PC-9 (cell line): ENCODE results near the gene CCR6. TPM values are rescaled to one million over a fixed set of nuclear protein-coding genes. Genes with fewer than 3 reads are reported as not detected.

Source experiments
- BruUV-seq: library from RNA; stranded (reverse); fragments of 400-500 nt; replicated peaks from 2 replicates; lab custom pipeline; 2021; lab: Mats Ljungman, UMichigan
- CTCF ChIA-PET: fragments of 300-600 bp; sonication (Branson Sonifier 250); formaldehyde crosslinking; loops from one replicate; lab custom pipeline; 2022; ENCODE audit warnings: antibody characterized with exemption; lab: Charles Lee
- POLR2A ChIA-PET: fragments of 300-600 bp; sonication (Branson Sonifier 250); formaldehyde crosslinking; loops from one replicate; lab custom pipeline; 2022; ENCODE audit warnings: antibody characterized with exemption; ENCODE audit not compliant: unreplicated experiment; lab: Charles Lee
- DNase-seq, 2 experiments: peaks; one replicate each; pipeline versions ENCODE4 v3.0.0 to v3.0.0-alpha.2; 2015 to 2022; ENCODE audit warnings: mixed read lengths in 1 of 2
- H2AFZ ChIP-seq: fragments of 200-600 bp; sonication (generic); 2 replicates; pipeline ENCODE4 v1.8.1; 2017; ENCODE audit warnings: antibody characterized with exemption
- H3F3A ChIP-seq: fragments of 200-600 bp; sonication (generic); 2 replicates; pipeline ENCODE4 v1.8.1; 2017; ENCODE audit warnings: antibody characterized with exemption, mild to moderate bottlenecking, low read depth; ENCODE audit not compliant: insufficient read depth
- H3K27ac ChIP-seq: fragments of 200-600 bp; sonication (generic); 2 replicates; pipeline ENCODE4 v1.6.1; 2016; ENCODE audit warnings: mixed run types
- H3K27me3 ChIP-seq: fragments of 200-600 bp; sonication (generic); 2 replicates; pipeline ENCODE4 v1.6.1; 2016; ENCODE audit warnings: low read depth, mixed run types; ENCODE audit not compliant: insufficient read depth
- H3K36me3 ChIP-seq: fragments of 200-600 bp; sonication (generic); 2 replicates; pipeline ENCODE4 v1.6.1; 2016; ENCODE audit warnings: low read depth, mixed run types
- H3K4me1 ChIP-seq: fragments of 200-600 bp; sonication (generic); replicated peaks from 2 replicates; pipeline ENCODE4 v1.6.1; 2016; ENCODE audit warnings: mixed run types; ENCODE audit not compliant: insufficient read depth
- H3K4me2 ChIP-seq: fragments of 200-600 bp; sonication (generic); 2 replicates; pipeline ENCODE4 v1.6.1; 2017; ENCODE audit warnings: mixed run types
- H3K4me3 ChIP-seq: fragments of 200-600 bp; sonication (generic); 2 replicates; pipeline ENCODE4 v1.6.1; 2016; ENCODE audit warnings: mixed run types
- H3K79me2 ChIP-seq: fragments of 200-600 bp; sonication (generic); 2 replicates; pipeline ENCODE4 v1.6.1; 2017; ENCODE audit warnings: low read depth, mixed run types
- H3K9me2 ChIP-seq: fragments of 200-600 bp; sonication (generic); 2 replicates; pipeline ENCODE4 v1.8.1; 2017; ENCODE audit warnings: mild to moderate bottlenecking; ENCODE audit not compliant: insufficient read depth
- H3K9me3 ChIP-seq: fragments of 200-600 bp; sonication (generic); 2 replicates; pipeline ENCODE4 v1.8.1; 2016; ENCODE audit warnings: low read depth; ENCODE audit not compliant: insufficient read depth
- H4K20me1 ChIP-seq: fragments of 200-600 bp; sonication (generic); 2 replicates; pipeline ENCODE4 v1.8.1; 2017; ENCODE audit not compliant: insufficient read depth
- EZH2 ChIP-seq: fragments of 200-600 bp; sonication (generic); IDR thresholded peaks from 2 replicates; pipeline ENCODE4 v1.8.0; 2017; ENCODE audit warnings: antibody characterized with exemption, low read depth
- intact Hi-C: fragments of 100-400 bp; cut with micrococcal nuclease; formaldehyde crosslinking; loops from one replicate; pipeline ENCODE4 v1.10.0; 2022; ENCODE audit not compliant: unreplicated experiment
- total RNA-seq: library from RNA; stranded (reverse); gene quantifications from 2 replicates; pipeline ENCODE4 v1.2.3, GENCODE V29; 2021
- TF ChIP-seq, protein P1 (sequence below): fragments of 200-600 bp; sonication (generic); conservative IDR thresholded peaks from 2 replicates; pipeline ENCODE4 v1.6.1; 2017; ENCODE audit warnings: mixed run types, antibody characterized with exemption, mild to moderate bottlenecking, moderate library complexity

Gene CCR6
- total RNA-seq, 1 experiment from 2014 or later: not detected

DNA sequence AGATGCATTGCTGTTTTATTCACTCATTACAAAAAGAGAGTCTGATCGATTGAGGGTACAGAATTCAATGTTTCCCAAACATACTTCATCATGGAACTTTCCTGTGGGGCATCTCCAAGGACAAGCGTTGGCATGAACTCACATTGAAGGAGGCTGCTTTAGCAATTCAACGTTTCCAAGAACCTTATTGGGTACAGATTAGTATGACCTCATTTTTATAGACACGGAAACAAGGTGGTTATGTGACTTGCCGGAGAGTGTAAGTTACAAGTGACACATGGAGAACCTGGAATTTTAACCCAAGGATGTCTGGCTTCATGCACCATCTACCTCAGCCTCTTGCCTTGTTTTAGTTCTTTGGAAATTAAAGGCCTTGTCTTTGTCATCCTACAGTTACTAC is 26.1 kb downstream of the CCR6 start:
- DNase-seq: no peak
- BruUV-seq: no TSS peak

DNA sequence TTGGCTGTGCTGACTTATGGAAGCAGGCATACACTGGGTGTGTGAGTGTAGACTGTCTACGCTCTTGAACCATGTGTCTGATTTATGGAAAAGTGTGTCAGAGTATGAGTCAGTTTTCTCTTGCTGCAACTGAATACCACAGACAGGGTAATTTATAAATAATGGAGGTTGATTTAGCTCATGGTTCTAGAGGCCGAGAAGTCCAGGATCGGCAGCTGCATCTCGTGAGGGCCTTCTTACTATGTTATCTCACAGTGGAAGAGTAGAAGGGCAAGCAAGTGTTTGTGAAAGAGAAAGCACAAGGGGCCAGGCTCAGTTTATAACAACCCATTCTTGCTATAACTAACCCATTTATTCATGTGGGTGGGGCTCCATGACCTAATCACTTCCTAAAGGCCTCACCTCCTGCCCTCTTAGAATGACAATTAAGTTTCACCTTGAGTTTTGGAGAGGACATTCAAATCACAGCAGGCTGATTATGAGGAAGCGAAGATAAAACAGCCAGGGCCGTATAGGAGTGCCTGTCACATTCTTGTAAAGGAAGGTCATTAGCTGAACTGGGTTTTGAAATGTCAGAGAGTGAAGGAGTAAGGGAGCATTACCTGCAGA is 28.1 kb downstream of the CCR6 start:
- intact Hi-C loops: no loop called here
- no TSS peak for BruUV-seq
- DNase-seq: no peak
- H3K9me2 ChIP-seq: no peaks in the 10 kb centered on the region
- H3K27ac ChIP-seq: no peak overlapping the region
- no peaks in the 10 kb centered on the region for H3K4me1 ChIP-seq
- H3K4me2 ChIP-seq: no peak overlapping the region
- no peaks in the 10 kb centered on the region for H3K9me3 ChIP-seq
- POLR2A ChIA-PET: no interaction called here
- no peak overlapping the region for H3K4me3 ChIP-seq
- H2AFZ ChIP-seq: no peak overlapping the region
- H3K79me2 ChIP-seq: no peaks in the 10 kb centered on the region
- no peaks in the 10 kb centered on the region for H4K20me1 ChIP-seq
- CTCF ChIA-PET: no interaction called here
- TF ChIP-seq EZH2: no peak
- TF ChIP-seq, protein P1, sequence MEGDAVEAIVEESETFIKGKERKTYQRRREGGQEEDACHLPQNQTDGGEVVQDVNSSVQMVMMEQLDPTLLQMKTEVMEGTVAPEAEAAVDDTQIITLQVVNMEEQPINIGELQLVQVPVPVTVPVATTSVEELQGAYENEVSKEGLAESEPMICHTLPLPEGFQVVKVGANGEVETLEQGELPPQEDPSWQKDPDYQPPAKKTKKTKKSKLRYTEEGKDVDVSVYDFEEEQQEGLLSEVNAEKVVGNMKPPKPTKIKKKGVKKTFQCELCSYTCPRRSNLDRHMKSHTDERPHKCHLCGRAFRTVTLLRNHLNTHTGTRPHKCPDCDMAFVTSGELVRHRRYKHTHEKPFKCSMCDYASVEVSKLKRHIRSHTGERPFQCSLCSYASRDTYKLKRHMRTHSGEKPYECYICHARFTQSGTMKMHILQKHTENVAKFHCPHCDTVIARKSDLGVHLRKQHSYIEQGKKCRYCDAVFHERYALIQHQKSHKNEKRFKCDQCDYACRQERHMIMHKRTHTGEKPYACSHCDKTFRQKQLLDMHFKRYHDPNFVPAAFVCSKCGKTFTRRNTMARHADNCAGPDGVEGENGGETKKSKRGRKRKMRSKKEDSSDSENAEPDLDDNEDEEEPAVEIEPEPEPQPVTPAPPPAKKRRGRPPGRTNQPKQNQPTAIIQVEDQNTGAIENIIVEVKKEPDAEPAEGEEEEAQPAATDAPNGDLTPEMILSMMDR: no peak
- peaks cover 96% of the 10 kb centered on the region for H3K27me3 ChIP-seq
- H3K36me3 ChIP-seq: no peaks in the 10 kb centered on the region
- no peaks in the 10 kb centered on the region for H3F3A ChIP-seq

More for the DNA sequence above, 26.1 kb downstream of the CCR6 start:
- Histone ChIP-seq H3K4me2 (no peak overlapping the region), H3K27ac (no peak overlapping the region), H3K9me2 (no peaks in the 10 kb centered on the region), H3K9me3 (no peaks in the 10 kb centered on the region), H4K20me1 (no peaks in the 10 kb centered on the region), H3K27me3 (peaks cover 94% of the 10 kb centered on the region), H3K36me3 (no peaks in the 10 kb centered on the region), H3F3A (no peaks in the 10 kb centered on the region), H3K4me3 (no peak overlapping the region), H2AFZ (no peak overlapping the region), H3K4me1 (no peaks in the 10 kb centered on the region), H3K79me2 (no peaks in the 10 kb centered on the region)
- intact Hi-C loops: no loop called here
- POLR2A ChIA-PET: no interaction called here
- CTCF ChIA-PET: no interaction called here
- no peak for TF ChIP-seq EZH2
- TF ChIP-seq, protein P1: no peak

DNA sequence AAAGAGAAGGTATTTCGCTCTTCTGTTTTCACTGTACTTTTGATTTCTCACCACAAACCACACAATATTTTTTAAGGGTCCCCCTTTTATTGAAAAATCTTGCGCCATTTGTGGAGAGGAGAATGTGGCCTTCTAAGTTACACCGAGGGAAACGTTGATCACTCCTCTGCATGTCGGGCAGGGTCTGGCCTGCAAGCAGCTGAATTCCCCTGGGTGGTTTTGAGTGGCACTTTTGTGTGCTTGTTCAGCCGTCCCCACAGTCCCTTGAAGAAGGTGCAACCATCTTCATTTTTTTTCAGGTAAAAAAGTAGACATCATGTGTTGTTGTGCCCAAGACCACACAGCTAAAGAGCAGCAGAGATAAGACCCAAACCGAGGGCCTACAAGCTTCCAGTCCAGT is 28.8 kb downstream of the CCR6 start:
- H4K20me1 ChIP-seq: no peaks in the 10 kb centered on the region
- no peaks in the 10 kb centered on the region for H3K36me3 ChIP-seq
- H2AFZ ChIP-seq: no peak overlapping the region
- no peak for TF ChIP-seq EZH2
- TF ChIP-seq, protein P1: no peak
- no peak overlapping the region for H3K4me3 ChIP-seq
- ChIA-PET POLR2A (no interaction called here), CTCF (no interaction called here)
- no peaks in the 10 kb centered on the region for H3F3A ChIP-seq
- intact Hi-C loops: no loop called here
- H3K27ac ChIP-seq: no peak overlapping the region
- no peaks in the 10 kb centered on the region for H3K79me2 ChIP-seq
- BruUV-seq: no TSS peak
- no peaks in the 10 kb centered on the region for H3K9me3 ChIP-seq
- H3K27me3 ChIP-seq: peaks cover 96% of the 10 kb centered on the region
- no peak for DNase-seq
- H3K9me2 ChIP-seq: no peaks in the 10 kb centered on the region
- H3K4me2 ChIP-seq: no peak overlapping the region
- no peaks in the 10 kb centered on the region for H3K4me1 ChIP-seq
